ENCODE results near the gene NELL1. TPM values are rescaled to one million over a fixed set of nuclear protein-coding genes. Genes with fewer than 3 reads are reported as not detected.

Gene NELL1
- total RNA-seq, 1 donor from 2014 or later = not detected

DNA sequence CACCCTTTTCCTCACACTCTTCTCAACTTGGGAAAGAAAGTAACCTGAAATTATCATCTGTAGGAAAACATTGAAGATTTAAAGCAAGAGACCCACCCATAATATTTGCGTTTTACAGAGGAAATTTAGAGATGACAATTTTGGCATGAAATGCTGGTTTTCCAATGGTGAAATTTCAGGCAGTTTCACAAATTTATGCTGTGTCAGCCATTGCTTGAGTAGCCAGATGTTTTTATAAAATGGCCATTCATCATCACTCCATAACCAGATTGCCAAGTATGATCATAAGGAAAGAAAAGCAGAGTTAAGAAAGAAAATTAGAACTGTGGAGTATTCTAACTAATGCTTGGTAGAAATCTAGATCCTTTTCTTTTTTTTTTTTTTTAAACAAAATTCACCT lies 732.9 kb downstream of the NELL1 start:
- DNase-seq (no peak), ATAC-seq (ENCODE audit: low read depth) (no peak)
- POLR2A ChIA-PET = no interaction called here
- Mint-ChIP-seq H3K27ac (no peak overlapping the region), H3K9me3 (peaks cover under 1% of the 10 kb centered on the region), H3K4me3 (no peak overlapping the region), H3K4me1 (no peaks in the 10 kb centered on the region), H3K27me3 (no peaks in the 10 kb centered on the region), H3K36me3 (ENCODE audit: low read depth) (no peaks in the 10 kb centered on the region)
- TF ChIP-seq CTCF (IDR thresholded peaks at IDR 0.05) = no peak
- intact Hi-C loops (cut with micrococcal nuclease) = no loop called here
- CTCF ChIA-PET = no interaction called here

GRCh38 chr11:21403069-21403468 lies 733.7 kb downstream of the NELL1 start:
- no peak for TF ChIP-seq CTCF (IDR thresholded peaks at IDR 0.05)
- H3K27ac Mint-ChIP-seq = no peak overlapping the region
- H3K4me3 Mint-ChIP-seq = no peak overlapping the region
- POLR2A ChIA-PET = no interaction called here
- no peaks in the 10 kb centered on the region for H3K36me3 Mint-ChIP-seq (ENCODE audit: low read depth)
- intact Hi-C loops (cut with micrococcal nuclease) = no loop called here
- peaks cover 3% of the 10 kb centered on the region for H3K9me3 Mint-ChIP-seq
- H3K4me1 Mint-ChIP-seq = no peaks in the 10 kb centered on the region
- CTCF ChIA-PET = no interaction called here
- ATAC-seq (ENCODE audit: low read depth) (no peak), DNase-seq (no peak)
- H3K27me3 Mint-ChIP-seq = no peaks in the 10 kb centered on the region

DNA sequence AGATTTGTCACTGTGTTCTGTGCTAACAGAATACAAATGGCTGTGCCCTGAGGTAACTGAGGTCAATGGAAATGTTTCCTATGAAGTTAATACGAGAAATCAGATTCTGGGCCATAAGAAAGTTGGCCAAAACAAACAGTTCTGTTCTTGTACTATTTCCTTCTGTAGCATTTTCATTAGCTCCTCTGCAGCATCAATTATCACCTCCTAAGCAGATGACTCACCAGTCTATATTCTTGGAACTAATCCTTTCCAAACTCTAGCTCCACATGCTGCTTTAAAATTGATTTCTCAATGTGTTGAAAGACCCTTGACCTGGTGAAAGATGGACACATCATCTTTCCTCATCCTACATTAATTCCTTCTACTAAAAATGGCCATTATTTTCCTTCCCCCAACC lies 736.0 kb downstream of the NELL1 start:
- no peak for ATAC-seq (ENCODE audit: low read depth)
- Mint-ChIP-seq H3K27me3 (no peaks in the 10 kb centered on the region), H3K4me1 (no peaks in the 10 kb centered on the region), H3K9me3 (peaks cover 3% of the 10 kb centered on the region), H3K36me3 (ENCODE audit: low read depth) (no peaks in the 10 kb centered on the region), H3K4me3 (no peak overlapping the region), H3K27ac (no peak overlapping the region)
- TF ChIP-seq CTCF (IDR thresholded peaks at IDR 0.05) = no peak
- ChIA-PET POLR2A (no interaction called here), CTCF (no interaction called here)
- no peak for DNase-seq
- intact Hi-C loops (cut with micrococcal nuclease) = no loop called here

GRCh38 chr11:21410513-21410912 lies 741.1 kb downstream of the NELL1 start:
- ChIA-PET POLR2A (no interaction called here), CTCF (no interaction called here)
- no peaks in the 10 kb centered on the region for H3K4me1 Mint-ChIP-seq
- peaks cover 3% of the 10 kb centered on the region for H3K9me3 Mint-ChIP-seq
- no peak for DNase-seq
- intact Hi-C loops (cut with micrococcal nuclease) = no loop called here
- TF ChIP-seq CTCF (IDR thresholded peaks at IDR 0.05) = no peak
- ATAC-seq (ENCODE audit: low read depth) = no peak
- H3K27ac Mint-ChIP-seq = no peak overlapping the region
- H3K4me3 Mint-ChIP-seq = no peak overlapping the region
- H3K36me3 Mint-ChIP-seq (ENCODE audit: low read depth) = no peaks in the 10 kb centered on the region
- H3K27me3 Mint-ChIP-seq = no peaks in the 10 kb centered on the region

DNA sequence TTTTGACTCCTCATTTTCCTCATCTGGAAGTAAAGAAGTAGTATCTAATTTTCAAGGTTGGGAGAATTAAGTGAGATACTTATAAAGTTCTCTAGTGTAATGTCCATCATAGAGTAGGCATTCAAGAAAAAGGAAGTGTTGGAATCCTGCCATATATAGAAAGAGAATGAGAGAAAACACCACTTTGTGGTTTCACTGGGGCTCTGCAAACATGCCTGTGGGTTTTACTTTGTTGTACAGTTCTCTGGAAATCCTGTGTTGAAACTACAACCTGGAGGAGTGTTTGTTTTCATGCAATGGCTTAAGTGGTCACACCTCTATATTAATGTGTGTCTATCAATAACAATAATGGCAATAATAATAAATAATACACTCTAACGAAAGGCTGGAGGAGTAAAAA lies 741.7 kb downstream of the NELL1 start:
- H3K9me3 Mint-ChIP-seq = peaks cover 3% of the 10 kb centered on the region

More for the DNA sequence above, 741.7 kb downstream of the NELL1 start:
- Mint-ChIP-seq H3K4me3 (no peak overlapping the region), H3K27me3 (no peaks in the 10 kb centered on the region), H3K27ac (no peak overlapping the region), H3K36me3 (ENCODE audit: low read depth) (no peaks in the 10 kb centered on the region), H3K4me1 (no peaks in the 10 kb centered on the region)
- POLR2A ChIA-PET = no interaction called here
- TF ChIP-seq CTCF (IDR thresholded peaks at IDR 0.05) = no peak
- ATAC-seq (ENCODE audit: low read depth) (no peak), DNase-seq (no peak)
- intact Hi-C loops (cut with micrococcal nuclease) = no loop called here
- CTCF ChIA-PET = no interaction called here
